Vagina (tissue), 2 donors: ENCODE results near the gene HMMR. TPM values are rescaled to one million over a fixed set of nuclear protein-coding genes. Genes with fewer than 3 reads are reported as not detected.

Source experiments
- DNase-seq, 2 donors: peaks; one replicate each; pipeline ENCODE4 v3.0.0-alpha.2; 2017; ENCODE audit errors: extremely low spot score in 2 of 2
- H3K27ac ChIP-seq: fragments of 200-600 bp; sonication (generic); one replicate; pipeline ENCODE4 v1.5.1; 2019
- H3K27me3 ChIP-seq: fragments of 200-600 bp; sonication (generic); one replicate; pipeline ENCODE4 v1.5.1; 2019
- H3K36me3 ChIP-seq, 2 donors: fragments of 200-600 bp; sonication (generic); one replicate each; pipeline ENCODE4 v1.5.1; 2017 to 2019
- H3K4me1 ChIP-seq: fragments of 200-600 bp; sonication (generic); one replicate; pipeline ENCODE4 v1.5.1; 2019
- H3K4me3 ChIP-seq, 2 donors: fragments of 200-600 bp; sonication (generic); 1 replicate in 1 of 2; 2 replicates in 1 of 2; pipeline ENCODE4 v1.5.1; 2016 to 2019
- H3K9me3 ChIP-seq: fragments of 200-600 bp; sonication (generic); one replicate; pipeline ENCODE4 v1.5.1; 2019
- CTCF ChIP-seq, 3 experiments: fragments of 450-650 bp in 2 of 3; fragments of 200-600 bp in 1 of 3; sonication (generic) in 1 of 3; IDR thresholded peaks; one replicate each; pipeline ENCODE4 v1.5.1; 2017 to 2019; ENCODE audit warnings: antibody characterized with exemption in 3 of 3, mild to moderate bottlenecking in 2 of 3, moderate library complexity in 2 of 3
- POLR2A ChIP-seq, 2 donors: fragments of 450-650 bp; IDR thresholded peaks; one replicate each; pipeline ENCODE4 v1.6.1; 2017; ENCODE audit warnings: antibody characterized with exemption in 2 of 2, mild to moderate bottlenecking in 2 of 2, moderate library complexity in 2 of 2
- POLR2AphosphoS5 ChIP-seq, 2 donors: sonication (generic); formaldehyde crosslinking; IDR thresholded peaks; one replicate each; pipeline ENCODE4 v1.9.0; 2017; ENCODE audit warnings: antibody characterized with exemption in 2 of 2, mild to moderate bottlenecking in 2 of 2, low read depth in 1 of 2; ENCODE audit not compliant: insufficient read depth in 1 of 2
- intact Hi-C: fragments of 100-400 bp; cut with DNase I; formaldehyde crosslinking; loops from one replicate; pipeline ENCODE4 v1.15.1; 2023
- total RNA-seq: library from RNA; depleted of rRNA; stranded (reverse); fragments of >200 nt; gene quantifications from one replicate; pipeline ENCODE4 v1.2.3, GENCODE V29; 2016

Gene HMMR
- total RNA-seq, 1 donor from 2014 or later = 9.3 TPM

- TF ChIP-seq CTCF (IDR thresholded peaks at IDR 0.05) (no peak), POLR2AphosphoS5 (IDR thresholded peaks at IDR 0.05; ENCODE audit: insufficient read depth in 1 of 2, low read depth in 1 of 2) (no peak), POLR2A (IDR thresholded peaks at IDR 0.05) (no peak)
- Histone ChIP-seq H3K36me3 (no peaks in the 10 kb centered on the region), H3K4me1 (peaks cover 21% of the 10 kb centered on the region)
Measured at GRCh38 chr5:163456029-163456589, 4.3 kb upstream of the HMMR start.

DNA sequence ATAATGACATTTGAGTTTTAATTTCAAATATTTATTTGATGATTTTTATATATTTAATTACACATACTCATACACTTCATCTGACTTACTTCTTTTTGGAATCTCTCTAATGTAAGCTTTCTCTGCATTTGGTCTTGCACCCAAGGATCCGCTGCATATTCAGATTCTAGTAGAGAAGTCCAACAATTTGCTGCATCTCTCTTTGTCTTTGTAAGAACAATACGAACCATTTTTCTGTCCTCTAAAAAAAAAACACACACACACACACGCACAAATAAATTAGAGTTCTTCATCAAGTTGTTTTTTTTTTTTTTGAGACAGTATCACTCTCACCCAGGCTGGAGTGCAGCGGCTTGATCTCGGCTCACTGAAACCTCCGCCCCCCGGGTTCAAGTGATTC is 3.6 kb upstream of the HMMR start:
- peaks cover 29% of the 10 kb centered on the region for H3K4me1 ChIP-seq
- intact Hi-C loops = loop anchor here (10.0 kb wide), 1 partner anchor 48 kb away; the partner anchor contains the start of gene MAT2B

More at GRCh38 chr5:163456029-163456589, 4.3 kb upstream of the HMMR start:
- Histone ChIP-seq H3K27ac (no peak overlapping the region), H3K27me3 (no peaks in the 10 kb centered on the region), H3K9me3 (no peaks in the 10 kb centered on the region), H3K4me3 (no peak overlapping the region)
- DNase-seq = no peak
- intact Hi-C loops = loop anchor here (10.0 kb wide), 1 partner anchor 49 kb away; the partner anchor contains the start of gene MAT2B

GRCh38 chr5:163458778-163459385 is 1.6 kb upstream of the HMMR start:
- peak overlapping the region; percentile 93 for H3K27ac ChIP-seq
- H3K4me3 ChIP-seq = peak overlapping the region; percentile 75 to 89
- H3K27me3 ChIP-seq = no peaks in the 10 kb centered on the region
- H3K4me1 ChIP-seq = peaks cover 30% of the 10 kb centered on the region
- intact Hi-C loops = loop anchor here (10.0 kb wide), 1 partner anchor 46 kb away; the partner anchor contains the start of gene MAT2B
- H3K9me3 ChIP-seq = no peaks in the 10 kb centered on the region
- H3K36me3 ChIP-seq = no peaks in the 10 kb centered on the region
- no peak for DNase-seq
- TF ChIP-seq CTCF (IDR thresholded peaks at IDR 0.05) = no peak
- TF ChIP-seq POLR2AphosphoS5 (IDR thresholded peaks at IDR 0.05; ENCODE audit: insufficient read depth in 1 of 2, low read depth in 1 of 2) = no peak
- TF ChIP-seq POLR2A (IDR thresholded peaks at IDR 0.05) = no peak

More for the DNA sequence above, 3.6 kb upstream of the HMMR start:
- no peaks in the 10 kb centered on the region for H3K27me3 ChIP-seq
- H3K36me3 ChIP-seq = no peaks in the 10 kb centered on the region
- no peak overlapping the region for H3K27ac ChIP-seq
- no peak overlapping the region for H3K4me3 ChIP-seq
- H3K9me3 ChIP-seq = no peaks in the 10 kb centered on the region
- no peak for TF ChIP-seq POLR2A (IDR thresholded peaks at IDR 0.05)
- DNase-seq = no peak

DNA sequence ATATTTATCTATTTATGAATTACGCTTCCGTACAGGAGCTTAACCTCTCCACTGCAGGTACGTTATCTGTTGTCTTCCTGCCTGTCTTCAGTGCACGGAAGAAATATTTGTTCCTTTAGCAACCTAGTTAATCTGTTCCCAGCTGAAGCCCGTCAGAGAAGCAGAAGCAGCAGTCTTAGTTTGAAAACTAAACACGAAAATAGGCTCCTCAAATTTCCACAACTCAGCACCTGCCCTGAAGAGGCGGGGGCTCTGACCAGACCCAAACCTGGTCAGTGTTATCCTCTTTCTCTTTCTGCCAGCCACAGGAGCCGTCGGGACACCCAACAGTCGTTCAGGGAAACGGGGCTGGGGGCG is 992 bp upstream of the HMMR start:
- Histone ChIP-seq H3K4me3 (peak overlapping the region; percentile 75 to 89), H3K27ac (peak overlapping the region; percentile 93), H3K9me3 (no peaks in the 10 kb centered on the region), H3K27me3 (no peaks in the 10 kb centered on the region), H3K36me3 (no peaks in the 10 kb centered on the region), H3K4me1 (peaks cover 30% of the 10 kb centered on the region)
- intact Hi-C loops = loop anchor here (10.0 kb wide), 1 partner anchor 45 kb away; the partner anchor contains the start of gene MAT2B
- no peak for DNase-seq
- no peak for TF ChIP-seq CTCF (IDR thresholded peaks at IDR 0.05)
- TF ChIP-seq POLR2A (IDR thresholded peaks at IDR 0.05) = no peak
- no peak for TF ChIP-seq POLR2AphosphoS5 (IDR thresholded peaks at IDR 0.05; ENCODE audit: insufficient read depth in 1 of 2, low read depth in 1 of 2)

DNA sequence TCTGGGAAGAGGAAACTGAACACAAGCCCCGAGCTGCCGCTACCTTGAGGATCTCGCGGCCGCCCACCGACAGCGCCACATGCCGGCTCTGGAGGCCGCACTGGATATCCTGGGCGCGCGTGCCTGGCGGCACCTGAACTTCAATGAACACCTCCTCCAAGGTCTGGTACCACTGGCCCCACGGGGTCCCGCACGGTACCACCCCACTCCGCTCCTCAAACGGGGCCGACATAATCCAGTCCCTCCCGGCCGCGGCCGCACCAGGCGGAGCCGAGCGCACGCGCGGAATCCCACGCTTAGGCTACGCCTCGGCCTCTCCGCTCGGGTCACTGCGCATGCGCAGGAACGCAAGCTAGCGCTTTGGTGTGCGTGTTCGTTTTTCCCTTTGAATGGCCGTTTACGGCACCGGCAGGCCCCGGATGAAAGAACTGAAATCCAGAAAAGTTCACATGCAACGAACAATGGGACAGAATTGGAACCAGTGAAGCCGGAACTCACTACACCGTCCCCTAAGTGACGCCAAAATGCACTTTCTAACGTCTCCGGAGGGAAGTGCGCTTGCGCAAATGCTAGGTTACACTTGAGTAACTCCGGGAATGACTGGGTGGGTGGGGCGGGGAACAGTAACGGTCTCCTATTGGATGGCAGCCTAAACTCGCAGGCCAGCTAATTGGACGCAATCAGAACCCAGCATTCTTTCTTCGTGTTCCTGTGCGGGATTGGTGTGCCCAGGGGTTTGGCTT is 442 bp upstream of the HMMR start, which contains the start of gene NUDCD2:
NUDCD2 (minus strand) TSS at position 284 of the 743 bp plus-strand sequence; CDS start at position 232, 52 bp downstream.
- no peaks in the 10 kb centered on the region for H3K9me3 ChIP-seq
- DNase-seq = peak; percentile 99
- peak within 1 kb of the TSS; percentile 75 to 89 for H3K4me3 ChIP-seq
- peak within 1 kb of the TSS; percentile 93 for H3K27ac ChIP-seq
- TF ChIP-seq POLR2AphosphoS5 (IDR thresholded peaks at IDR 0.05; ENCODE audit: insufficient read depth in 1 of 2, low read depth in 1 of 2) = peak; percentile 89 to 95
- no peak for TF ChIP-seq CTCF (IDR thresholded peaks at IDR 0.05)
- peak in 1 of 2 donors; percentile 61 for TF ChIP-seq POLR2A (IDR thresholded peaks at IDR 0.05)
- H3K27me3 ChIP-seq = no peaks in the 10 kb centered on the region
- H3K36me3 ChIP-seq = no peaks in the 10 kb centered on the region
- peaks cover 30% of the 10 kb centered on the region for H3K4me1 ChIP-seq
- intact Hi-C loops = loop anchor here (10.0 kb wide), 1 partner anchor 45 kb away; the partner anchor contains the start of gene MAT2B
